GM04504 (cell line): ENCODE results near the gene ETFBKMT.
"Not testable (repeated sequence)": the region's sequence is repeated elsewhere in the genome, so short reads cannot be mapped to it uniquely, and the experiment has no call there.

ENCODE experiments used
- DNase-seq: peaks from one replicate; pipeline ENCODE4 v3.0.0-alpha.2; 2012; ENCODE audit warnings: low read depth

Gene ETFBKMT

GRCh38 chr12:31655792-31656191 is 3.7 kb upstream of the ETFBKMT start:
- no peak for DNase-seq

GRCh38 chr12:31658471-31659086 is 909 bp upstream of the ETFBKMT start:
- no peak for DNase-seq

- DNase-seq, result no peak
These were observed 2.8 kb downstream of the ETFBKMT start for GRCh38 chr12:31662176-31662849.

GRCh38 chr12:31663576-31663975 is 4.1 kb downstream of the ETFBKMT start:
- no peak for DNase-seq

- DNase-seq, result no peak
These were observed 4.5 kb downstream of the ETFBKMT start for GRCh38 chr12:31664038-31664437.

GRCh38 chr12:31669020-31669419 is 9.5 kb downstream of the ETFBKMT start:
- no peak for DNase-seq

GRCh38 chr12:31669582-31669981 is 10.1 kb downstream of the ETFBKMT start:
- not testable (repeated sequence) for DNase-seq

GRCh38 chr12:31672521-31672920 is 13.0 kb downstream of the ETFBKMT start:
- DNase-seq, result no peak

- peak; percentile 52 for DNase-seq
These were observed 22.9 kb downstream of the ETFBKMT start for GRCh38 chr12:31682136-31682962.

GRCh38 chr12:31685801-31686200 is 26.3 kb downstream of the ETFBKMT start:
- no peak for DNase-seq

- no peak for DNase-seq
These were observed 27.6 kb downstream of the ETFBKMT start for GRCh38 chr12:31687101-31687527.

GRCh38 chr12:31689921-31690320 is 30.4 kb downstream of the ETFBKMT start:
- not testable (repeated sequence) for DNase-seq

GRCh38 chr12:31702047-31702446 is 42.6 kb downstream of the ETFBKMT start:
- peak; percentile 2 for DNase-seq

- DNase-seq, result no peak
These were observed 46.1 kb downstream of the ETFBKMT start for GRCh38 chr12:31705621-31706020.

- not testable (repeated sequence) for DNase-seq
These were observed 48.6 kb downstream of the ETFBKMT start for GRCh38 chr12:31708118-31708517.

GRCh38 chr12:31710021-31710818 is 50.7 kb downstream of the ETFBKMT start:
- no peak for DNase-seq

- DNase-seq, result no peak
These were observed 53.4 kb downstream of the ETFBKMT start for GRCh38 chr12:31712877-31713276.

GRCh38 chr12:31714406-31715271 is 55.2 kb downstream of the ETFBKMT start:
- no peak for DNase-seq

- DNase-seq, result no peak
These were observed 55.9 kb downstream of the ETFBKMT start for GRCh38 chr12:31715283-31715825.

GRCh38 chr12:31716998-31717397 is 57.5 kb downstream of the ETFBKMT start:
- DNase-seq, result not testable (repeated sequence)
